Measurements from ENCODE around the gene ATXN7L1. TPM values are rescaled to one million over a fixed set of nuclear protein-coding genes. Genes with fewer than 3 reads are reported as not detected.
"Not testable (repeated sequence)": the region's sequence is repeated elsewhere in the genome, so short reads cannot be mapped to it uniquely, and the experiment has no call there.

ATXN7L1 gene
- total RNA-seq, 1 experiment from 2014 or later: 8.8 TPM

GRCh38 chr7:105707381-105707780 is 169.0 kb downstream of the ATXN7L1 start:
- DNase-seq (ENCODE audit: low read depth): no peak

DNA sequence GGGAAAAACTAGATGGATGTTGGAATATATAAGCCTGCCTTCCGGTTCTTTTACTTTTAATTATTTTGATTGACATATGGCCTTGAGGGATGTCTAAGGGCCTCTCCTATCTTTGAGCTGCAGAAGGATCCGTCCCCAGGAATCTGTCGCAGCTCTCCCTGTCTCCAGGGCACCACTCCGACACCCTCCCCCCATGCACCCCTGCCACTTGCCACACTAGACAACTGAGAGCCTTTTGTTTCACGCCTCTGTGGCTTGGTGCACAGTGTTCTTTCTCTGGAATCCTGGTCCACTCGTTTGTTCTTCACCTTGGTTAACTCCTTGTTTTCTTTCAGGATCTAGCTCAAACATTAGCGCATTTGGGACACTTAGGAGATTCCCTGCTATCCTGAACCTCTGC is 171.0 kb downstream of the ATXN7L1 start:
- DNase-seq (ENCODE audit: low read depth): no peak

DNA sequence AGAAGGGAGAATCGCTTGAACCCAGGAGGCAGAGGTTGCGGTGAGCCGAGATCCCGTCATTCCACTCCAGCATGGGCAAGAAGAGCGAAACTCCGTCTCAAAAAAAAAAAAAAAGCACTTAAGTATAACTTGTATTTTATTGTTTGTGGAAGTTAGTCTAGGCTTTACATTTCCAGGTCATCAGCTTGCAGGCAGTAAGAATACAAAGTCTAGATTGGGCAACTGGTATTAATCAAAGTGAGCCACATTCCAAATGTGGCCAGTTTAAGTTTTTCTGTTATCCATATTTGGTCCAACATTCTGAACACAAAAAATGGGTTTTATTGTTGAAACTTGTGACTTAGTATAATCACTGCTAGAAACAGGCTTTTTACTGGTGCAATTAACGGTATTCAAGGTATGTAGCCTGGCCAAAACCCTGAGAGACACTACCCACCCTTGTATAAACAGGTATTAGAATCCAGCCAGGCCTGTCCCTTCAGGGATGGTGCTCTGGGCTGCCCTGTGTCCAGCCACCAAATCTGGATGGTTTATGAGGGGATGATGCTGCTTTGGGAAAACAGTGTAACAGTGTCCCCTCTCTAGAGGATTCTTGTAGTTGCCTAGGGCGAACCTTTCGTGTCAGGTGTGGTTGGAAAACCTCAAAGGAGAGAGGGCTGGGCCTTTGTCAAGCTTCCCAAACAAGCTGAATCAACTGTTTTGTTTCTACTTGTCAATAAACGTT is 173.0 kb downstream of the ATXN7L1 start:
- DNase-seq (ENCODE audit: low read depth): no peak

- no peak for DNase-seq (ENCODE audit: low read depth)
Measured at GRCh38 chr7:105699568-105700236, 176.7 kb downstream of the ATXN7L1 start.

DNA sequence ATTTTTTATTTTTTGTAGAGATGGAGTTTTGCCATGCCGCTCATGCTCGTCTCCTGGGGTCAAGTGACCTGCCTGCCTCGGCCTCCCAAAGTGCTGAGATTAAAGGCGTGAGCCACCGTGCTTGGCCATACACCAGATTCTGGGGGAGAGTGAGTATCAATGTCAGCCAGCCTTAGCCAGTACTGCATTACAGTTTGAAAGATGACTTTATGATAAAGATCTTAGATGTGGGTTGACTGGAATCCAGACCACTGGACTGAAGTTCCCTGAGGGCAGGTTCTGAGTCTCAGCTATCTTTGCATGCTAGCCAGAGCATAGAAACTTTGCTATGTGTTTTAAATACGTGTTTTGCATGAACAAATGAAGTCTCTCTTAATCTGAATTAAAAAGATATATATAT is 177.9 kb downstream of the ATXN7L1 start:
- no peak for DNase-seq (ENCODE audit: low read depth)

DNA sequence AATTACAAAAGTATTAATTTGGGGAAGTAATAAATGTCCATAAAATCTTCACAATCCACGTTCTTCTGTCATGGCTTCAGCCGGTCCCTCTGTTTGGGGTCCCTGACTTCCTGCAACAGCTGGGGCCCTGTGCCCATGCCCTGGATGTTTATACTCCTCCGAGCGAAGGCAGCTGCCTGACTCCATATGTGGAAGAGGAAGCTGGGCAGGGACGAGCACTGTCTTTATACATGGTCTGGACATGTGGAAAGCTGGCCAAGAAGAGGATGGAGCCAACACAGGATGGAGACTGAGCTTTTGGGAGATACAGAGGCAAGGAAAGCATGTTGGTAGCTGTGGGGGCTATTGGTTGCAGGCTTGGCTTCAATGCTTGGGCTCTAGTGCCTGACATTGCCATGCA is 178.6 kb downstream of the ATXN7L1 start:
- no peak for DNase-seq (ENCODE audit: low read depth)

GRCh38 chr7:105697169-105697568 is 179.2 kb downstream of the ATXN7L1 start:
- DNase-seq (ENCODE audit: low read depth): not testable (repeated sequence)

DNA sequence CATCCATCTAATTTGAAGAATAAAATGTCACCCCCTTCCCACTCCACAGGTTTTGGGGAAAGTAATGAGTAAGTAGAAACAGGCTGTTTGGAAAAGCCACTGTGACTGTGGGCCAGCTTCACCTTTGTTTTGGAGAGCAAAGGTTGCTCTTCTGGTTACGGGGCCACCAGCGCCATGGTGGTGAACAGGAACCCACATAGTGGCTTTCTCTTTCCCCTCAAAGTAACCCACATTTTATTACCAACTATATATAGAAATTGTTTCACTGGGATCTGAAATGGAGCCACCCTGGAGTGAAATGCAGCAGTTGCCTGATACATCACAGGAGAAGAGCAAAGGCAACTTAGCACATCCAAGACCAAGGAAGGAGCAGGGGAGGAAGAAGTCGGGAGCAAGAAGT is 182.8 kb downstream of the ATXN7L1 start:
- DNase-seq (ENCODE audit: low read depth): no peak

- peak; percentile 73 for DNase-seq (ENCODE audit: low read depth)
Measured at GRCh38 chr7:105691680-105692564, 184.5 kb downstream of the ATXN7L1 start.

GRCh38 chr7:105691082-105691679 is 185.2 kb downstream of the ATXN7L1 start:
- peak; percentile 44 for DNase-seq (ENCODE audit: low read depth)

GRCh38 chr7:105690325-105690945 is 186.0 kb downstream of the ATXN7L1 start:
- no peak for DNase-seq (ENCODE audit: low read depth)

- DNase-seq (ENCODE audit: low read depth): no peak
Measured at GRCh38 chr7:105689067-105689819, 187.2 kb downstream of the ATXN7L1 start.

- no peak for DNase-seq (ENCODE audit: low read depth)
Measured at GRCh38 chr7:105688617-105689016, 187.8 kb downstream of the ATXN7L1 start.

DNA sequence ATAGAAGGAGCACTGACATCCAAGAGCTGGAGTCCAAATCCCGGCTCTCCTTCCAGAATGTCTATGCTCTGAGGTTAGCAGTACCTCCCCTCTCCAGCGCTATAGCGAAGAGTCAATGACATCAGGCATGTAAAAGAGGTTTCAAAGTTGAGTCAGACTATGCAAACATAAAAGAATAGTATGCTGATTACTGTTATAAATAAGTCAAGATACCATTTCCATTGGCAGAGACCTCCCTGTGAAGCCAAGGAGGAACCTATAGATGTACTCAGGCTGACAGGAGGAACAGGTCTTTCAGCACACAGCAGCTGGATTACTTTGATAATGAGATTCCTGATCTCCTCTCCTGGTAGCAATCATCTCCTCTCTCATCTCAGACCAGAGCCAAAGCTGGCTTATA is 191.2 kb downstream of the ATXN7L1 start:
- no peak for DNase-seq (ENCODE audit: low read depth)

- DNase-seq (ENCODE audit: low read depth): no peak
Measured at GRCh38 chr7:105682341-105683060, 193.9 kb downstream of the ATXN7L1 start.

DNA sequence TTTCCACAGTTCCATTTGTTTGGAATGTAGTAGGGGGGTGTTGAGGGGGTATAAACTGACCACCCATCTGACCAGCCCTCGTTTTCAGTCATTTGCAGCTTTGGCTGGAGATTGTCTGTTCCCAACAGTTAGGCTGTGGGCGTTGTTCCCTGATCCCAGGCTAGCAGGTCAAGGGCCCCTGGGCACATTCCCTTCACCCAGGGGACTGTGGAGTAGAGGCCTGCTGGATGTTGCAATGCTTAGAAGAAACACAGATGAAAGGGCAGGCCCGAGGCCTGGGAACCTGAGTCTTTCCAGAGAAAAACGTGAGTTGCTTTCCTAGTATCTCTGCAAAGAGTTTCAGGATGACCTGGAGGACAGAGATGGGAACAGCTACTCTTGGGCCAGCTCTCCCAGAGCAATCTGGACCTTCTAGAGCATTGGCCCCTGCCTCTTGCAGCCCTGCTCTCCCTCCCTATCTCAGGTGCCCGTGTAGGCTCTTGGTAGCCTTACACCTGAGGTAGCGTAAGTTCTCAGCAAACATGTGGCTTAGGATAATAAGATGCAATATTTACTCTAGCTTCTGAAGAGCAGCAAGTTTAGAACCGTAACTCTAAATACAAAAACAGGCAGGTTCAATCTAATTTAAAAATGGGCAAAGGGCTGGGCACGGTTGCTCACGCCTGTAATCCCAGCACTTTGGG is 195.8 kb downstream of the ATXN7L1 start:
- no peak for DNase-seq (ENCODE audit: low read depth)

DNA sequence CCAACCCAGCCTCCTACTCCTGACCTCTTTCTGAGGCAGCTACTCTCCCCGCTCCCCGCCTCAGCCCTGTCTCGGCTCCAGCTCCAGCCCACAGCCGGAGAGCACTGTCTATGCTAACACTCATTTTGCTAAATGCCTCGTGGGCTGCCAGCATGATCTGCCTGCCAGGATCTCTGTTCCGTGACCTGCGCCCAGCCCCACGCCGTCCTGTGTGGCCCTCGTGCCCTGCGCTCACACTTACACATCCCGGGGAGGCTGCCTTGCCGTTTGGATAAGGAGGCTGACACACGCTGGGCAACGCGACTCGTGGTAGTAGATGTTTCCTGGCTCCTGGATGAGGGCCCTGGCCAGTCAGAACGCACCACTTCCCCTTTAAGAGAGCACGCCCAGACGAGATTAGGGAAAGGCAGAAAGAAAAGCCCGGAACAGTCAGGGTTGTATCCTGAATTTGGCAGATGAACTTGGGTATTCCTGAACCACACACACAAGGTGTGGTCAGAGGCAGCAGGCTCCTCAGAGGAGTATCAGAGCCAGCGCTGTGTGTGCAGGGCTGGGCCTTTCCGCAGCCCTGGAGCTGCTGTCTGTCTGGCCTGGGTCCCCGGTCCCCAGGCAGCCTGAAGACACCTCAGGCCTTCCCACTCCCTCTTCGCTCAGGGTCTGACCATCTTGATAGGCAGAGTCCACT is 197.4 kb downstream of the ATXN7L1 start:
- no peak for DNase-seq (ENCODE audit: low read depth)

DNA sequence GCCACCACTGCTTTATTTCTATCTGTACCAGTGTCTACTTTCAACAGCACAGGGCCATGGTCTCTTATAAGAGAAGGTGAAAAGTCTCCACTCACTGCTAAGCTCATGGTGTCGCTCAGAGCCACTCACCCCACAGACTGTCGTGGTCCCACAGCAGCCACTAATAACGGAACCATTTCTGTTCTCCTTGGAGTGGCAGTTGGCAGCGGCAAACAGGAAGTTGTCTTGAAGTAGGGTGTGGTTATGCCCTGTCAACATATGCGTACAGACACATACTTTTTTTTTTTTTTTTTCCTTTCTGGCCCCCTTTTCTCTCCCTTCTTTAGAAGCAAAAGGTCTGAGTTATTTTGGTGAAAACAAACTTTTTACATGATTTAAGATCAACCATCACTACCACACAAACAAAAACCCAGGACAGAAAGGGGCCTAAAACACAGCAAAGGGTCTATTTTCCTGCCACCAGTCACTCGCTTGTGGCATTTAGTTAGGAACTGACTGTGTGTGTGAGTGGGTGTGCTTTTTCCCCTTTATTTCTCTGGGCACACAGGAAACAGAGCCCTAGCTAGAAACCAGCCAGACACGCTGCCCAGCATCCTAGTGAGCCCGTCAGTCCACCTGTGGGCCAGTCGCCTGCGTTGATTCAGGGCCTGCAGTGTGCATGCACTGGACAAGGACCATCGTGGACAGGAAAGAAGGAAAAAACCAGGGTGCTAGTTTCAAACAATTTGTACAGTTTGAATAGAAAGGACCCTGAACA is 198.4 kb downstream of the ATXN7L1 start:
- DNase-seq (ENCODE audit: low read depth): no peak

All from Daoy (cell line).